OCI-M2 (cell line): ENCODE measurements around the gene PDZD2.

ENCODE experiments used
- DNase-seq: peaks from one replicate; lab custom pipeline; 2025; ENCODE audit not compliant: unreplicated experiment; lab: John Stamatoyannopoulos, UW

The PDZD2 gene

DNA sequence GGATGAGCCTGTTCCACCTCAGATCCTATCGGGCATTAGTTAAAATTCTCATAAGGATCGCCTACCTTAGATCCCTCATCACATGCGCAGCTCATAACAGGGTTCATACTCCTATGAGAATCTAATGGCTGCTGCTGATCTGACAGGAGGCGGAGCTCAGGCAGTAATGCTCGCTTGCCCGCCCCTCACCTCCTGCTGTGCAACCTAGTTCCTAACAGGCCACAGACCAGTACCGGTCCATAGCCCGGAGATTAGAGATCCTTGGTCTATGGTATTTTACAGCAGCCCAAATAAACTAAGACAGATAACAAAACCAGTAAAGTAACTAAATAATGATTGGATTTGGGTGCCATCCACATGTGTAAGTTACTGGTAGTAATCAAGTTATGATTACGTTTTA is 517.7 kb downstream of the PDZD2 start:
- no peak for DNase-seq

DNA sequence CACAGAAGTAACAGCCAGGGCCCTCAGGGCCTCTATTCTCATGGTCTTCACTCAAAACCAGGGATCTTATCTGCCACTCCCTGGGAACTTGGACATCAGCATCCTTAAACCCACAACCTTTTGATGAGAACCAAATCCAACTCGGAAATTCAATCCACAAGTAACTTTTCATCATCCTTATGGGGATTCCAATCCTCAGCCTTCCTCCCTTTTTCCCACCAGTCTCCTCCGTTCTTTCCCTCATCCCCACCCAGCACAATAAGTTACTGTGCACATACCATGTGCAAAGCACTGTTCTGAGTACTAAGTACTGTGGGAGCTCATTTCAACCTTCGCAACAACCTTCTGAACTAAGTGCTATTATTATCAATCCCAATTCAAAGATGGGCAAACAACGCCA is 518.1 kb downstream of the PDZD2 start:
- no peak for DNase-seq

DNA sequence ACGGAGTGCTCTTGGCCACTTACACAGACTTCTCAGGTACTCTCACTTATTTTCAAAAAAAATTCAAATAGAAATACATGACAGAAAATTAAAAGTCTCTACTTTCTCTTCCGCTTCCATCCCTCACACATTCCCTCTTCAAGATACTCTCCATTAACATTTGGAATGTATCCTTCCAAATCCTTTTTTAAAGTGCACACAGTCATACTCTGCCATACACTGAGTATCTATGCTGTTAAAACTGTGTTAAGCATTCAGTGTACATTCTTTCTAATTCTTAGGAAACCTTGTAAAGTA is 519.7 kb downstream of the PDZD2 start:
- no peak for DNase-seq

DNA sequence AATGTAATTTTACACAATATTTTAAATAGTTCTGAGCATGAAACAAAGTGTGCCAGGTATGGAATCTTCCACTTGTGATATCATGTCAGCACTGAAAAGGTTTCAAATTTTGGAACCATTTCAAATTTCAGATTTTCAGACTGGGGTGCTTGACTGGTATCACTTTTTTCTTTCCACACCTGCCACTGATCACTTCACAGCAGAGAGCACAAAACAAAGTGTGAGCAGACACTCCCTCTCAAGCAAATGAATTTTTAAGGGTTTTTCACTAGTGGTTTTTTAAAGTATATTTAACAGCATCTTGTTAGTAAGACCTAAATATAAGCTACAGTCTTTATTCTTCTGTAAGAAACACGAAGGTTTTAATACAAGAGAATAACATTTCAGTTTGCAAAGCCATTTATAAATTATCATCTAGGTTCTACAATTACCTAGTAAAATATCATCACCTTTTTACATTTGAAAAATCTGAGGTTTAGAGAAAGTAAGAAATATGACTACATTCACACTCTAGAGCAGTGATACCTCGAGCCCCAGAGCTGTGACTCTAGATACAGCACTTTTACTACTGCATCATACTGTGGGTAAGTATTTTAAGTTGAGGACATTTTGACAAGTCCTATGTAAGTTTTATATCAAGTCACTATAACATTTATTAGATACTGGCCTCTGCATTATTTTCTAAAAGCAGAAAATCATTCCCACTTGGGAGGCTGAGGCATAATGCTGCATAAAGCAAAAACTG is 520.6 kb downstream of the PDZD2 start:
- no peak for DNase-seq

DNA sequence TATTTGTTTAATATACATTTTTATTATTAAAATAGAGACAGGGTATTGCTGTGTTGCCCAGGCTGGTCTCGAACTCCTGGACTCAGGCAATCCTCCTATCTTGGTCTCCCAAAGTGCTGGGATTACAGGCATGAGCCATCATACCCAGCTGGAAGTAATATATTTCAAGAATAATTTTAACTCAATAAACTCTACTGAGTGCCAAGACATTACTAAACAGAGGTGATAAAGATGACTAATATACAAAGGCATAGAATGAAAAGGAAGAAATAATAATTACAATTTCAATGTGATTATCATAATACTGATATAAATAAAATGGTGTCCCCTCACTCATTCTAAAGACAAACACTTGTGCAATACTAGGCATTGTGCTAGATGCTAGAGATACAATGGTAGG is 521.3 kb downstream of the PDZD2 start:
- no peak for DNase-seq
